IPS DF 19.7 (cell line): Measurements from ENCODE around the gene PGF.

Source experiments
- DNase-seq: peaks from one replicate; pipeline ENCODE4 v3.0.0-alpha.2; 2013; ENCODE audit warnings: low read depth, low spot score

Gene PGF

DNA sequence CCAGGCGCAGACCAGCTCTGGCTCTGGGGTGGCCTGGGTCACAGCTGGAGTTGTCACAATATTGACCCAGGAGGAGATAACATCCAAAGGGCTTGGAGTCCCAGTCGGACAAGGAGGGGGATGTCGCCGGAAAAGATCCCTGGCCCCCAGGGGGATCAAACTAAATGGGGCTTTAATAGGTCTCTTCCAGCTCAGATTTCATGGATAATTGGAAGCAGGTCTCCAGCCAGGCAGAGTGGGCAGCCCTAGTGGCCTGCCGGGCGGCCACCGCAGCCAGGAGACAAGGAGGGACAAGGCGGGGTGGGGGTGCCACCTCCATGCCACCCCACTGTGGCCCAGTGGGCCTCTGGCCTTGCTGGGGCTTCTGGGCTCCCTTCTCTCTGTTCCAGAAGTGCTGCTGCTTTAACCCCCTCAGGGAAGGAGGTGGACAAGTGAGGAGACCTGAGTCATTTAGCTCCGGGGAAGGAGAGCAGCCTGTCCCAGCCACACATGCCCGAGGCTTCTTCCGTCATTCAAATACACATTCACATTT lies 23.1 kb upstream of the PGF start:
- DNase-seq, result no peak

DNA sequence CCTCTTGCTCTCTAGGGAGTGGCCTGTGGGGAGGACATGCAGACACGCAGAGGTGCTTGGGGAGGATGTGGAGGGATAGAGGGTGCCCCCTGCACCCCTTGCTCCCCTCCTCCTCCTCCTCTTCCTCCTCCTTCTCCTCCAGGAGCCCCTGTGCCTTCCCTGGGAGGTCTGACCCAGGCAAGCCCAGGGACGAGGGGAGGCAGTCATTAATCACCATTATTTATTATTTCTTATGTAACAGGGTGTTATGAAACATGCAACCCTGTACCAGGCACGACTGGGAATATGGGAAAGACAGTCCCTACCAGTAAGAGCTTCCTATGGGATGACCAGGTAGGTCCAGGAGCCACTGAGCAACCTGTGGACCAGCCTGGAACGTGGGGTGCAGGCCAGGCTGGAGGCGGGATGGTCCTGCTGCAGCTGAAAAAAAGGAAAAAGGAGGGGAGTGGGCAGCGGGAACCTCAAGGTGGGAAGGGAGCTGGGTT lies 22.5 kb upstream of the PGF start:
- no peak for DNase-seq

- DNase-seq, result no peak
These were observed 21.9 kb upstream of the PGF start for GRCh38 chr14:74977164-74977900.

DNA sequence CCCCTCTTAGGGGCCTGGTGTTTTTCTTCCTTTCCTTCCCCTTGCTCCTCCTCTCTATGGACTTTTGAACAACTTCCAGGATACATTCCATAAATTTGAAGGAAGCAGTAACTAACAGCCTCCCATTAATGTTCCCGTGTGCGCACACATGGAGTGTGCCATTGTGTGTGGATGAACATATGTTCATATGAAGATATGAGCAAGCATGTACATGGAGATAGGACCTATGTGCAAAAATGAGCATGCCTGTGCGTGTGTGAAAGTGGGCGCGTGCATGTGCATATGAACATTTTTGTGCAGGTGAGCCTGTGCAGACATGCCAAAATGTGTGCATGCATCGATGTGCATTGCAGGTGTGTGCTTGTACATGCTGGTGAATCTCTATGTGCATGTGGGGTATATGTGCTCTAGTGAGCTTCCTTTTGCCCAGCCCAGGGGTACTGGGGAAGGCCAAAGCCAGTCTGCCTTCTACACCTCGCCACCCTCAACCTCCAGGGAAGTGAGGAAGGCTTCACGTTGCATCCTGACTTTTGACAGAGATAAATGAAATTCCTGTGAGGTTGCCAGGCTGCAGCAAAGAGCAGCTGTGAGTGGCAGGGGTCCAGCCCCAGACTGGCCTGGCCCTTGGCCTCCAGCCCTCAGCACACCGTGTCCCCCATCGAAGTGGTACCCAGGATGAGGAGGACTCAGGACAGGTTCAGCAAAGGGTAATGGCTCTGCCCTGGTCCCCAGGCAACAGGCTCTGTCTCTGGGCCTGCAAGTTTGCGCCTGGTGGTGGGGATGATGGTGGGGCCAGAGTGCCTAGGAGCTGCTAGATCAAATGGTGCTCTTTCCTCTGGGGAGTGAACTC lies 21.1 kb upstream of the PGF start:
- no peak for DNase-seq

- no peak for DNase-seq
These were observed 19.8 kb upstream of the PGF start for GRCh38 chr14:74975059-74975810.

GRCh38 chr14:74974364-74975058 lies 19.1 kb upstream of the PGF start:
- DNase-seq, result peak; percentile 35

DNA sequence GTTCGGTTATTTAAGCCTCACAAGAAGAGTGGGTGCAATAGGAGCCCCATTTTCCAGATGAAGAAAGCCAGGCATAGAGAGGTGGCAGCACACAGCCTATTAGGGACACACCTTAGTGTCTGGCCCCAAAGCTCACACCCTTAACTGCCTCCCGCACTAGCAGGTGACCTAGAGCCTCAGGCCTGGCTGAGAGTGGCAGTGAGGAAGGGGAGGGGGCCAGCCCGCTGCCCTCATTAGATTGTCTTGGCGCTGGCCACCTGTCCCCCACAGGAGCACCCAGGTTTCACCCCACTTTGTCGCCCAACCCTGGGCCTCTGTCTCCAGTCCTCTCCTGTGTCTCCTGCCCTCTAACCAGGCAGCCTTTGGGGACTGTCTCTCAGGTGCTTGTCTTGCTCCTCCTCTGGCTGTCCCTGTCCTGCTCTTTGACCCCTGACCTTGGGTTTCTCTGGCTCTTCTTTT lies 18.5 kb upstream of the PGF start:
- DNase-seq, result no peak

DNA sequence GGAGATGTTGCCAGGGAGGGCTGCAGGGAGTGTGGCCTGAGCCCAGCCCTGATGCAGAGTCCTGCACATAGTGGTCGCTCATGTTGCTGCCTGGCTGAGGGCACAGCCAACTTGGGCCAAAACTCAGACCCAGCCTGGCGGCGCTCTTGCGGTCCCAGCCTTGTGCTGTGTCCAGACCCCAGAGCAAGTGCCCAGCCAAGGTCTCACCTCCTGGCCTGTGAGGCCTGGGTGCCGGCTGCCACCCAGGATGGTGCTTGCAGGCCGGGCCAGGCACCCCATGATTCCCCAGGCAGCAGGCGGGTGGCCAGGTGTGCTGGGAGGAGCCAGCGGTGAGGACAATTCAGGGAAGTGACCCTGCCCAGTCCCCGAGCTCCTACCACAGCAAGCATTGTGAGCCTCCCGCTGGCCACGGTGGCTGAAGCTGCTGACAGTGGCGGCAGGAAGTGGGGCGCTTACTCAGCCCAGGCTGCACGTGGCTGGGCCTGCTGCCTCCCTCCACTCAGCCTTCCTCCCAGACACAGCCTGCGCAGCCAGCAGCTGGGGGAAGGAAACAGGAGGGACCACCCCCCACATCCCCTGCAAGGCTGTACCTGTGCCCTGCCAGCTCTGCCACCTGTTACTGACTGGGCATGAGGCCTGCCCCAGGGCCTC lies 17.7 kb upstream of the PGF start:
- DNase-seq, result no peak

DNA sequence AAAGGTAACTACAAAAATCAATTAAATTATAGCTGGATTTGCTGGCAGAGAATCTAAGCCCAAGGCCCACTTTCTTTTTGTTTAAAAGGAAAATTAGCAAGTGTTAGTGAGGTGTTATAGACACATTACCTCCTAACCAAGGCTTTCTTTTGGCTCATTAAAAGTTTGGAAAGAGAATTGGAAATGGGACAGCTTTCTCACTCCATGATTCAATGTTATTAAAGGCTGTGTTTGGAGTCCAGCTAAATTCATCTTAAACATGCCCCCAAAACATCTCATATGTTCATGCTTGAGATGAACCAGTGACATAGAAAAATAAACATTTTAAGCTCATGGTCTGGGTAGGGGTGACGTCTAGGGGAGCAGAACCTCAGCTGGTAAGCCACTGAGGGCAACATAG lies 13.4 kb upstream of the PGF start:
- no peak for DNase-seq

GRCh38 chr14:74965486-74966153 lies 10.2 kb upstream of the PGF start:
- DNase-seq, result no peak

DNA sequence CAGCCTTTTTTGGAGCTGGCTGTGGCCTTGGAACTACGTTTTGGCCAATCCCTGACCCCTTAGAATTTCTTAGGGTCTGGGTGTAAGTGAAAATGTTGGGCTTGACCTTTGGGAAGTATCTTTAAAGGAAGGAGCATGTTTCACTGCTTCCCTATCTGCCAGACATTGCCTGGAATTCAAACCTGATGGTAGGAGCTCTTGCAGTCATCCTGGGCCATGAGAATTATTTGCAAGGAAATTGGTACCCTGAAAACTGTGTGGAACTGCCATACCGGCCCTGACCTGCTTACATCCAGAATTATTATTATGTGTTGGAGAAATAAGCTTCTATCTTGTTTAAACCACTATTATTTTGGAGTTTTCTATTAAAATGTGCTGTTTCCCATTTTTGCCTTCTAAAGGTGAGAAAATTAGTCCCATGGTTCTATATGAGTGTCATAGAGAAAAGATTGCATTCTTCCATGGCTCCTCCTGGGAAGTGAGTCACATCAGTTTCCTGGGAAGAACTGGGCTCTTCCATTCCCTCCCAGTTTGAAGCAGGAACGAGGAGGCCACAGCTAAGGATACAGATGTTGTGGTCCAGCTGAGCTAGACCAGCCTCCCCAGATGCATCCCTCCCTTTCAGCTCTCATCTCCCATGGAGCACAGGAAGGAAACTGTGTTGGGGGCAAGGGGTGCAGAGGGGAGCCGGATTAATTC lies 9.5 kb upstream of the PGF start:
- no peak for DNase-seq

GRCh38 chr14:74963705-74964271 lies 8.4 kb upstream of the PGF start:
- no peak for DNase-seq

DNA sequence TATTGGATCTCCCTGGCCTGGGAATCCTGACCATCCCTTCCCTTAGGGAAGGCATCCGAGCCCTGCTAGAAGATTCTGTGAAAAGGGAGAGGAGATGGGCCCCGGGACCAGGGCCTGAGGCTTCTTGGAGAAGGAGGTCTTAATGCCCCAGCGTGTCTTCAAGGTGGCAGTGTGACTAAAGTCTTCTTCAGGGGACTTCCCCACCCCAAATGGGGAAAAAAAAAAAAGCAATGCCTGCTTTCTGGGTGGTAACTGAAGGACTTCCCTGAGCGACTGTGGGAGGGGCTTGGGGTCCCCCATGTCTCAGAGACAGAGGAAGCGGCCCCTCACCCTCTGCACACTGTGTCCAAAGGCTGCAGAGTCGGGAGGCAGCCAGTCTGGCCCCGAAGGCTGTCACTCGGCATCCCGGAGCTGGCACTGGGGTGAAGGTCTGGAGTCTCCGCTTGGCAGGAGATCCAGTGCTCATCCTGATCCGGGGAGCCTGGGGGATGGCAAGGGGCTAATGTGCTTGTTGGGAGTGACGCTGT lies 7.8 kb upstream of the PGF start:
- no peak for DNase-seq

DNA sequence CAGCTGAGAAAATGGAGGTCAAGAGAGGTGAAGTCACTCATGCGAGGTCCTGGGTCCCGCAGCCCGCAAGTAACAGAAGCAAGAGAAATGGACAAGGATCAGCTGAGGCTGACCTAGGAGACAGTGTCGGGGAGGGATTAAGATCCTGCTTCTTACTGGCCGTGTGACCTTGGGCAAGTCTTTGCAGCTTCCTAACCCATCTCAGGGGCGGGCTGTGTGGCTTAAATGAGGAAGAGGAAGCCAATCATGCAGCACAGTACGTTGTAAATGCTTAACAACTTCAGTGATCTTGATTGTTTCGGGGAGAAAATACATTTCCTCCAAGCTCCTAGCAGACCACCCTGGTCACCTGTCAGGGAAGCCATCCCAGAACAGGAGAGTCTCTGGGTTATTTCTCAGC lies 7.1 kb upstream of the PGF start:
- no peak for DNase-seq

DNA sequence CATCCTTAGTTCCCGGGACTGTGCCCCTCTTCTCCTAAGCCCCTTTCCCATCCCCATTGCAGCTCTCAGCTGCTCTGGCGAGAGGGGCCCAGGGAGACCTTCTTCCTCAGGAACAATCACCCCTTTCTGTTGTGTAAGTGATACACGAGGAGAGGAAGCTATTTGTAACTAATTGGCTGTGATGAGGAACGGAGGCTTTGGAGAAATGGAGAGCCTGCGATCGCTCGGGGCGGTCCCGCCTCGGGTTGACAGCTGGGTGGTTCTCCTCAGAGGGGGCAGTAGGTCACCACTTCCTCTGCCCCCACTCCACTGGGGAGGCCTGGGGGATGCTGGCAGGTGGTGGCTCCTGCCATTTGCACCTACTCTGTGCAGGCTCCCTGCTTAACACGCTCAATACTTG lies 6.6 kb upstream of the PGF start:
- DNase-seq, result no peak

DNA sequence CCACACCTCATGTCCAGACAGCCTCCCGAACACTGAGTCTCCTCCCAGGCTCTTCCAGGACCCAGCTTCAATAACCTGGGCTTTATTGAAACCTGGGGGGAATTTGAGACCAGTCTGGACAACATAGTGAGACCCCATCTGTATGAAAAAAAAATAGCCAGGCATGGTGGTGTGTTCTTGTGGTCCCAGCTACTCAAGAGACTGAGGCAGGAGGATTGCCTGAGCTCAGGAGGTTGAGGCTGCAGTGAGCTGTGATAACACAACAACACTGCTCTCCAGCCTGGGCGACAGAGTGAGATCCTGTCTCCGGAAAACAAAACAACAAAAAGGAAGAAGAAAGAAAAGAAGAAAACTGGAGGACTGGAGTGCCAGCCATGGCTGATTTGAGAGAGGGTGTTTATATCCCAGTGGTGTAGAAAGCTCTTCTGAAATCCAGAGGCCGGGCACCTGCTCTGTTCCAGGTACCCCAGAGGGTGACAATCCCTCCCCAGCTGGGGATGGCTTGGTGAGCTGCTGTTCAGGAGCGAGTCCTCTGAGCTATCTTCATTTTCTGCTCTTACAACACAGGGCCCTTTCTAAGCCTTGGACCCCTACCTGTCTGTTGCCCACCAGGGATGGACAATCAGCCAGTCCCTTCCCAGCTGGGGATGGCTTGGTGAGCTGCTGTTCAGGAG lies 6.0 kb upstream of the PGF start:
- DNase-seq, result no peak

- DNase-seq, result no peak
These were observed 5.3 kb upstream of the PGF start for GRCh38 chr14:74960736-74961135.

DNA sequence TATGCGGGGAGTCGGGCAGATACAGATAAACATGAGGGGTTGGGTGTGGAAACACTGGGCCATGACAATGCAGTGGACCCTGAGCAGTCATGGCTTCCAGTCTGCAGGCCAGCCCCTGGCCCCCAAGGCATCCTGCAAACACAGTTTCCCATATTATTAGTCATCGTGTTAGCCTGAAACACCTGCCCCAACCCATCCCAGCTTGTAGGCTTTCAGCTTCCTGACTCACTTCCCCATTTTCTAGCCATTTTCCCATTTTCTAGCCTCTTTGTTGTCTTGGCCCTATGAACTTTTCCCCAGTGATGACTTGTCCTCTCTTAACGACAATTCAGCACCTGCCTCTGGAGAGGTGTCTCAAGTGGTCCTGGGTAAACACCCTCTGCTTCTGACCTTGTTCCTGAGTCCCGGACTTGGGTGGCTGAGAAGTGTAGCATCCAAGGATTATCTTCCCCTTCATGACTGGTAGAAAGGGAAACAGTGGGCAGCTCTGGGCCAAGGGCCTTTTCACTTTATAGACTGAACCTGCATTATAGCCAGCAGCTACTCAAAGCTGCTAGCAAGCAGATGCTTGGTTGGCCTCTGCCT lies 4.3 kb upstream of the PGF start:
- DNase-seq, result no peak
